ENCODE measurements around the gene SETD2.

Gene SETD2

DNA sequence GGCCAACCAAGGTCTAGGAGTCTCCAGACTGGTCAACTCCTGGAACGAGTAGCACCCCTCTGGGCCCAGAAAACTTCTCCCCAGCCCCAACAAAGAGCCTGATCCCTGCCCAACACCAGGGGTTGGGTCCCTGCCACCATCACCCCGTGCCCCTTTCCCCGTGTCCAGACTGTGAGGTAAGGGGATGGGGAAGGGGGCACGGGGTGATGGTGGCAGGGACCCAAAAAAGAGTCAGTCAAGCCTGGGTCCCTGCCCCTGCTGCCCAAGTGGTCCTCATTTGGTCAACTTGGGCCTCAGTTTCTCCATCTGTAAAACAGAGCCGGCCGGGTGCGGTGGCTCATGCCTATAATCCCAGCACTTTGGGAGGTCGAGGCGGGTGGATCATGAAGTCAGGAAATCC is 185.5 kb downstream of the SETD2 start:
- no peak for DNase-seq

- DNase-seq, result no peak
These were observed 186.1 kb downstream of the SETD2 start for GRCh38 chr3:46977811-46978195.

- peak; percentile 90 for DNase-seq
These were observed 187.4 kb downstream of the SETD2 start, which contains the start of gene CCDC12 for GRCh38 chr3:46976326-46977190. TSS of gene CCDC12 (minus strand) at chr3:46976745. CDS start at chr3:46976732, 13 bp downstream.

DNA sequence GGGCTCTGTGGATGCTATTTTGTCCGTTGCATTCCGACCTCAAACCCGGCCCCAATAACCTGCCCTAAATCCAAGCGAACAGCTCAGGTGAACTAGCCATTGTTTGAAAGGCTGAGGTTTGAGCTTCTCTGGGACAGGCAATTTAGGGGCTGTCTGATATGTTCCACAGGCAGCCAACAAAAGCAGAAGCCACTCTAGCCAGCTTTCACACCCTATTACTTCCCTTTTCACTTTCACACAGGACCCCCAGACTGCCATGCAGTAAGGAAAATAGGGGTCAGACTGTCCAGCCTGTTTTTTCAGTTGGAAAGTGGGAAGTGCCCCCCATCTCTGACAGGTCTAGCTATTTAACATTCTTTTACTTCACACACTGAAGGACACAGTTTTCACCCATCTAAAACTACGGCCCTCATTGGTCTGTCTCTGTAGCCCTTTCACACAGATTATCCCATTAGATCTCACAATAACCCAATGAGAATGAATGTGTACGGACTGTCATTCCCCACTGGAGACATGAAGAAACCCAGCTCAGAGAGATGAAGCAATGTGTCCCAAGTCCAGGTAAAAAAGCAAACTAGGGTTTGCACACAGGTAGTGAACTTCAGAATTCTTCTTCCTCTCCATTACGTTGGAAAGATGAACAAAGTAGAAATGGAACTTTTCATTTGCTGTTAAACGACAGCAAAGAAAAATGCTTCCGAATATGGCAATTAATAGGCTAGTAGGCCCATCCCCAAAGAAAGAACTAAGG is 189.3 kb downstream of the SETD2 start:
- DNase-seq, result no peak

DNA sequence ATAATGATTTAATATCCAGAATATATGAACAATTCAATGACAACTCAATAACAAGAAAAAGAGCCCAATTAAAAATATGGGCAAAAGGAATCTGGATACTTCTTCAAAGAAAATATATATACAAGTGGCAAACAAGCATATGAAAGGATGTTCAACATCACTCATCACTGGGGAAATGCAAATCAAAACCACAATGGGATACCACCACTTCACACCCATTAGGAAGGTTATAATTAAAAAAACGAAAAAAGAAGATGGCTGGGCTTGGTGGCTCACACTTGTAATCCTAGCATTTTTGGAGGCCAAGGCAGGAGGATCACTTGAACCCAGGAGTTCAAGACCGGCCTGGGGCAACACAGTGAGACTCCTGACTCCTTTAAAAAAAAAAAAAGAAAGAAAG is 191.5 kb downstream of the SETD2 start:
- DNase-seq, result no peak

- no peak for DNase-seq
These were observed 192.2 kb downstream of the SETD2 start for GRCh38 chr3:46971742-46972141.

- no peak for DNase-seq
These were observed 192.8 kb downstream of the SETD2 start for GRCh38 chr3:46971151-46971550.

- DNase-seq, result no peak
These were observed 193.4 kb downstream of the SETD2 start for GRCh38 chr3:46970391-46971091.

DNA sequence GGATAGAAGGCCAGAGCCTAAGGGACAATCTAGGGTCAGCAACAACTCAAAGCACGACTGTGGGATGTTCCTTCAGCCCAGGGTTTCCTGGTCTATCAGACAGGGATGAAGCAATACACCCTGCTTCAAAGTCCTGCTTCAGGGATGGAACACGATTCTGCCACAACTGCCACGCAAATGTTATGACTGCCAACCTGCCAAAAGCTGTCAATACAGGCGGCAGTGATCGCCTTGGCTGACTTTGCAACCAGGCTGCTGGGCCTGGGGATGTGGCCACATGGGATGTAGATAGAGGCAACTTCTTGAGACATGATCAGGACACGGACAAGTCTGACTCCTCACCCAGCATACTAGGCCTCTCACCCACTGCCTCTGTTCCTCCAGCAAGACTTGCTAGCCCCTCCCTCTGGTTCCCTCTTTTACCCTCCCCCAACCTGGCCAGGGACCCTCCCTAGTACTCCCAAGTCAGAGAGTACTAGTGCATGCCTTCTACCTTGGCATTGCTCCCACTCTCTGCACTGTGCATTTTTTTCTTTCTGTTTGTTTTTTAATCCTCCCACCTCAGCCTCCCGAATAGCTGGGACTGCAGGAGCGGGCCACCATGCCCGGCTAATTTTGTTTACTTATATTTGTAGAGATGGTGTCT is 195.0 kb downstream of the SETD2 start:
- DNase-seq, result no peak

GRCh38 chr3:46966811-46967210 is 197.1 kb downstream of the SETD2 start:
- DNase-seq, result no peak

Data from GOT3 (cell line).